Measurements from ENCODE around the gene CES3.
A peak's percentile ranks its signal among the peaks of the same experiment; 100 is the strongest.
"Not testable (repeated sequence)": the region's sequence is repeated elsewhere in the genome, so short reads cannot be mapped to it uniquely, and the experiment has no call there.

CES3 gene

DNA sequence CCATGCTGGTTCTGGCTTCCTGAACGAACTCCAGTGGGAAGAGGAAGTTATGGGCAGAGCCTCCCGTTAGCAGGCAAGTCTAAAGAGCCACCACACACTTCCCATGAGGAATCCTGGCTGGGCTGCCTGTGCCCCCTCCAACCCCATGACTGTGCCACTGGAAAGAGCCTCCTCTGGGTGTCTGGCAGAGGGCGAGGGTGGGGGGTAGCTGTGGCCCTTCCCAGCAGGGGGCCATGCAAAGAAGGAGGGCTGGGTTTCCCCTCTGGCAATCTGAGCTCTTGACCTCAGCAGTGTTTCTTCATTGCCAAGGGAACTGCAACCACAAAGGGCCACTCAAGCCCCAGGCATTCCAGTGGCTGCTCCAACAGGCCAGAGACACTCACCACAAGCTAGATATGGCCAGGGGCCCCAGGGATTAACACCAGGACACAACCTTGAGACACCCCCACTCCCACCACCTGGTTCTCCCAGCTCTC is 34.1 kb upstream of the CES3 start:
- peak; percentile 94 for DNase-seq (ENCODE audit: low read depth)

DNA sequence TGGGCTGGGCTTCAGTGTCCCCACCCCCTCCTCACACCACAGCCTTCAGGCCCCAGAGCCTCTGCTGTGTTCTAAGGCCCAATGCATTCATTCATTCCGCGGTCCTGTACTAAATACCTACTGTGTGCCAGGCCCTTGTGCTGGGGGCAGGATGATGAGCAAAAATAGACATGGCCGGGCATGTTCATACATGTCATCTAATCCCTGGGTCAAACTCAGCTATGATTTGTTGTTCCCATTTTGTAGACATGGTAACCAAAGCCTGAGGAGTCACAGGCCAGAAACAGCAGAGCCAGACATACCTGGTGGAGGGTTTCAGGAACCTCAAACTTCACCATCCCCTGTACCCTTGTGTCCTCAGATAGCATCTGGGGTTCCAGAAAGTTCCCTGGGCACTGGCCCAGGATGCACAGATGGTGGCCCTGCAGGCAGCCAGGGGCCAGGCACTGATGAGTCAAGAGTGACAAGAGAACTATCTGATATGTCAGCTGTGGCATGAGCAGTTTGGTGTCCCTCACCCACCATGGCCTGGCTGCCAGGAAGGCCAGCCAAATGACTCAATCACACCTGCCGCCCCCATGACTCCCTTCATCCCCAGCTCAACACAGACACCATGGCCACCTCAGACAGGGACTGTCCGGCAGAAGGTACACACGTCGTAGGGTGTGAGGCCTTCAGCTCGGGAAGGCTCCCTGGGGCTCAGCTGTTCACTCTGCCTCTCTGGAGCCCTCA is 33.0 kb upstream of the CES3 start:
- DNase-seq (ENCODE audit: low read depth), result no peak

DNA sequence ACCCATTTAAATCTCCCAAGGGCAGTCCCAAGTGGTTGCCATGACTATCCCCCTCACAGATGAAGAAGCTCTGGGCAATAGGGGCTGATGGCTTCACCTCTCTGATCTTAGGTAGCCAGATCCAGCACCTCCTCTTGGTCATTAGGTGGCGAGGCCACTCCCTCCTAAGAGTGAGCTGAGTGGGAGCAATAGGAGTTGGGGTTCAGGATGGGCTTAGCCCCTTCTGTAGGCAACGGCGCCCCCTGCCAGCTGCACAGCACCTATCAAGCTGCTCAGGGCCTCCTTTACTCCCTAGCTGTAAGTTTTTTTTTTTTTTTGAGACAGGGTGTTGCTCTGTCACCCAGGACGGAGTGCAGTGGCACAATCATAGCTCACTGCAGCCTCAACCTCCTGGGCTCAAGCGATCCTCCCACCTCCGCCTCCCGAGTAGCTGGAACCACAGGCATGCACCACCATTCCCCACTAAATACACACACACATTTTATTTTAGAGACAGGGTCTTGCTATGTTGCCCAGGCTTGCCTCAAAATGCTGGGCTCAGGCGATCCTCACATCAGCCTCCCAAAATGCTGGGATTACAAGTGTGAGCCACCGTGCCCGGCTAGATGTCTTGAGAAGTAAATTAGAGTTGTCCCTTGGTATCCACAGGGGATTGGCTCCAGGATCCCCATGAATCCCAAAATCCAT is 32.2 kb upstream of the CES3 start:
- DNase-seq (ENCODE audit: low read depth), result peak; percentile 50

DNA sequence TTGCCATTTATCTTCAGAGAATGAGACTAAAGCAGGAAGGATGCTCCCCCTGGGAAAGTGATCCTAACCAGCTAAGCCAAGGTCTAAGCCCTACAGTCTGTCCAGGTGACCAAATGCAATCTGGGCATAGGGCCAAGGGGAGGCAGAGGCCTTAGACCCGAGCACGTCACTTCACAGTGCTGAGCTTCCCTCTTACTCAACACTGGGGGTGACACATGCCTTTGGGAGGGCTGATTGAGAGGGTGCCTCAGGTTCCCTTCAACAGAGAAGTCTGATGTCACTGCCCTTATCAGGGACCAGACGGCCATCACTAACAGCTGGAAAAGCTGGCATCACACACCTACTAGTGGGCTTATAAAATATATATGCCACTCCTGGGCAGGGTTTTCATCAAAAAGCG is 30.9 kb upstream of the CES3 start:
- DNase-seq (ENCODE audit: low read depth), result peak; percentile 79

DNA sequence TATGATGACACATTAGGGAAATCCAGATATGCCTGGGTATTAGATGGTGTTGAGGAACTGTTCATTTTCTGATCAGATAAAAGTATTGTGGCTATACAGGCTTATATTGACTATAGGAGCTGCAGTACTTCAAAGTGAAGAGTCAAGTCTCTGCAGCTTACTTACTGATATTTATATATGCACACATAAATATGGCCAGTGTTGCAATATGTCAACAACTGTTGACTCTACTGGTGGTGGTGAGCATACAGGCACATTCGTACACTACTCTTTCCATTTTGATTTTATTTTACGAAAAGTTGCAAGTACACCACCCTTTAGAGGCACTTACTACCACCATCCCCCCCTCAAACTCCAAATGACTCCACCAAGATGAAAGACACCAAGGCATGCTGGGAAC is 29.4 kb upstream of the CES3 start:
- DNase-seq (ENCODE audit: low read depth), result no peak

DNA sequence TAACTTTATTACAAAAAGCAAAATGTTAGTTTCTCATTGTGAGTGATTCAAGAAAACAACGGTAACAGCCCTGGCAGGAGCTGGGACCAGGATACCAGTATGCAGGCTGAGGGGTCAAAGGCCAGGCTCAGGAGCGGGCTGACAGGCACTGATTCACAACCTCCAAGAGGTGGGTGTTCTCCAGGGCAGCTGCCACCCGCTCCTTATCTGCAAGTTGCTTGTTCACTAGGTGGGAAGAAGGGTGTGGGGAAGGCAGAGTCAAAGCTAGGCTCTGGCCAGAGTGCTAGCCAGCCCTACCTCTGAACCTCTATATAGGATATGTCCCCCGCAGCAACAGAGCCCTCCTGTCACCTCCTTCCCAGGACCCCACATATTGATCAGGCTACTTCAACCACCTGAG is 29.0 kb upstream of the CES3 start:
- DNase-seq (ENCODE audit: low read depth), result no peak

DNA sequence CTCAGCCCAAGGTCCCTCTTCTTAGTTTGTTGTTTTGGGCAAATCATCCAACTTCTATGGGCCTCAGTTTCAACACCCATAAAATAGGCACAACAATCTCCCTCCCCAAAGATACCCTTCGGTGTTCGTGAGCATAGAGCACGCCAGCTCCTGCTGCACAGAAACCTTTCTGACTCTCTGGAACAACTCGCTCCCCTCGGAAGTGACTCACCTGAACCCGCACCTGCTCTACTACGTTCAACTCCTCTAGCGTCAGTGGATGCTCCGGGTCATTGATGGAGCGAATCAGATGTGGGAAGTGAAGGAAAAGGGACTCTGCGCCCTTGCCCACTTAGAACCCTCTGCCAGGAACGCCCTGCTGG is 27.3 kb upstream of the CES3 start:
- DNase-seq (ENCODE audit: low read depth), result no peak

DNA sequence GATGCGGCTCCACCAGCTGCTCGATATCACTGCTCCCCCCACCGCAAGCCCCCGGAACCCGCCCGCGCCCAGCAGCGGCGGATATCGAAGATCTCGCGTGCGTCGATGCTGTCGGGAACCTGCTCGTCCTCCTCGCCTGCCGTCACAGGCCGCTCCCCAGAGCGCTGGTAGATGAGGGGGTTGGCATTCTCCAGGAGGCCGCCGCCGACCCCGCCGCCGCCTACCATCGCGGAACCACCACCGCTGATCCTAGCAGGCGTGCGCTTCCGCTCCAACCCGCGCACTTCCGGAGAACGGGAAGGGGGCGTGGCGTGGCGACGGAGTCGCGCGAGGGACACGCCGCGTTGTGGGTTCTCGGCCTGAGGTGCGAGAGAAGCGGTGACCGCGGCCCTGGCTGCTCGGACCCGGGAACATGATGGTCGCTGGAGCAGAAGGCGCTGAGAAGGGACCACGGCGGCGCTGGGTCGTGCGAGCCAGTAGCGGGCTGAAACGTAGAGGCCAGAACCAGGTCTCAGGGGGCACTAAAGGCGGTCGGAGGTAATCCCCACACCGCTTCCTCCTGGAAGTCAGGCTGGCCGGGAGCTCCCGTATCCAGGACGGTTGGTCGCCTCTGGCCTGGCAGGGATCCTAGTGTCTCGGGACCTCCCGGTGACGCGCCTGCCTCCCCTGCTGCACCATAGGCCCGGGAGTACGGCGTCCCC is 26.8 kb upstream of the CES3 start, which contains the start of gene CIAO2B:
Gene CIAO2B, minus strand, starts transcription at position 265 of the 701 bp plus-strand sequence. Its CDS starts 38 bp downstream, at position 227.
- DNase-seq (ENCODE audit: low read depth), result peak; percentile 73

DNA sequence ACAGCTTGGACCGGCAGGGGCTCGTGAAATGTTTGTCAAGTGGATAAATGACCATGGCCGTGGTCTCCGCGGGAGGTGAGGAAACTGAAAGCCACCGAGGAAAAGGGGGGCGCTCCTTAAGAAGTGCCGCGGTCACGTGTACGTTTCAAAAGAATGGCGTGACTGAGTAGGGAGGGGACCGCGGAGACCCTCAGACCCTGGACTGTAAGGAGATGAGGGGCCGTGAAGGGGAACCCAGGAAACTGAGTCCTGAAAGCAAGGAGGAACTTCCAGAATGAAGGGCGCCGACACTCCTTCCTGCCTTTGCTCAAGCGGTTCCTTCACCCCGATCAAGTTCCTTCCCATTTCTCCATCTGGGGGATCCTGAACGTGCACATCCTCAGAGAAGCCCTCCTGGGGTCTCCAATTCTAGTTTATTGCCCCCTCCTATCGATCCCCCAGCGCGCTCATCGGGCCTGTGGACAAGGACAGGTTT is 26.2 kb upstream of the CES3 start:
- not testable (repeated sequence) for DNase-seq (ENCODE audit: low read depth)

DNA sequence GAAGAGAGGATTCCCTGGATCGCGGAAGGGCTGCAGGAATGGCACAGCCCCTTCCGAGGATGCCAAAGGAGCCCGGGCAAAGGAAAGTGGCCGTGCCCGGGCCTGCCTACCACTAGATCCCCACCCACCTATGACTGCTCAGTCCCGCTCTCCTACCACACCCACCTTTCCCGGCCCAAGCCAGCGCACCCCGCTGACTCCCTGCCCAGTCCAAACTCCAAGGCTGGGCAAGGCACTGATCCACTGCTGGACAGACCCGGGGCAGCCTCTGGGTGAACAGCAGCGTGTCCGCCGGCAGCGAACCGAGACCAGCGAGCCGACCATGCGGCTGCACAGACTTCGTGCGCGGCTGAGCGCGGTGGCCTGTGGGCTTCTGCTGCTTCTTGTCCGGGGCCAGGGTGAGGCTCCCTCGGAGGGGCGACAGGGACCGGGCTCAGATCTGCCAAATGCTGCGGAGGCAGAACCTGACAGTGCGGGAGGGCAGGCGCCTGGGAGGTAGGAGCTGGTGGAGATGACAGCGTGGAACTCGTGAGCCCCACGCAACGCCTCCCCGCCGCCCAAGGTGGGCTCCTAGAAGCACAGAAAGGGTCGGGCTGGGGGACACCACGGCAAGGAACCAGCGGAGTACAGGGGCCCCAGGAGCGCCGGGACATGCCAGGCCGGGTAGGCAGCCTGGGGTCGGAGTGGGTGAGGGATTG is 25.6 kb upstream of the CES3 start, which contains the start of gene CES2:
Gene CES2, plus strand, starts transcription at position 203 of the 698 bp plus-strand sequence. Its CDS starts 120 bp downstream, at position 323.
- DNase-seq (ENCODE audit: low read depth), result no peak

DNA sequence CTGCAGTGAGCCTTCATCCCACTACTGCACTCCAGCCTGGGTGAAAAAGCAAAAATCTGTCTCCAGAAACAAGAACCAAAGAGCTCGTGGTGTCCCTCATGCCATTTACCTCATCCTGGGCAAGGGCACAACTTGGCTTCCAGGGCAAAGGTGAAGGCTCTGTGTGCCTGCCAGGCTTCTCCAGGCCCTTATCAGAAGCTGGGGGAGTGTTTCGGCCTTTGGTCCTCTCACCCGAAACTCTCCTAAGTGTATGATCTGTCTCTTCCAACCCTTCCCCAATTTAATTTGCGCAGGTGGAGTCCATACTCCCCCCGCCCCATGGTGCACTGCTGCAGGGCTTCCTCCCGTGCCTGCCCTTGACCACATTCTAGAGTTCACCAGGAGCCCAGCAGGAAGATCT is 24.6 kb upstream of the CES3 start:
- no peak for DNase-seq (ENCODE audit: low read depth)

DNA sequence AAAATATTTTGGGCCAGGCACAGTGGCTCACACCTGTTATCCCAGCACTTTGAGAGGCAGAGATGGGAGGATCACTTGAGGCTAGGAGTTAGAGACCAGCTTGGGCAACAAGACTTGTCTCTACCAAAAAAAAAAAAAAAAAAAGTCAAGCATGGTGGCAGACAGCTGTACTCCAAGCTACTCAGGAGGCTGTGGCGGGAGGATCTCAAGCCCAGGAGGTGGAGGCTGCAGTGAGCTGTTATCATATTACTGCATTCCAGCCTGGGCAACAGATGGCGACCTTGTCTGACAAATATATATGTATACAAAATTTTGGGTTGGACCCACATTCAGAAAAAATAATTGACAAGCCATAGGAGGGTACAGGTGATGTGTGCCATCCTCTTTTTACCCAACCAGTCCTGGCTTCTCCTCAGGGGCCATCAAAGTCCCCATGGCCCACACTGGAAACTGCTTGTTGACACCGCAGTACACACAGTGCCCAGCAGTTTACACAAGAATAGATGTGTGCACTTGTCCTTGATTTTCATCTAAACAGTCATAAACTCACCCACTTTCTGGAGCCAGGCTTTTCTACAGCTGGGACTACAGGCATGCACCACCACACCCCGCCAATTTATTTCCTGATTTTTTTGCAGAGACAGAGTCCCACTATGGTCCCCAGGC is 24.0 kb upstream of the CES3 start:
- no peak for DNase-seq (ENCODE audit: low read depth)

DNA sequence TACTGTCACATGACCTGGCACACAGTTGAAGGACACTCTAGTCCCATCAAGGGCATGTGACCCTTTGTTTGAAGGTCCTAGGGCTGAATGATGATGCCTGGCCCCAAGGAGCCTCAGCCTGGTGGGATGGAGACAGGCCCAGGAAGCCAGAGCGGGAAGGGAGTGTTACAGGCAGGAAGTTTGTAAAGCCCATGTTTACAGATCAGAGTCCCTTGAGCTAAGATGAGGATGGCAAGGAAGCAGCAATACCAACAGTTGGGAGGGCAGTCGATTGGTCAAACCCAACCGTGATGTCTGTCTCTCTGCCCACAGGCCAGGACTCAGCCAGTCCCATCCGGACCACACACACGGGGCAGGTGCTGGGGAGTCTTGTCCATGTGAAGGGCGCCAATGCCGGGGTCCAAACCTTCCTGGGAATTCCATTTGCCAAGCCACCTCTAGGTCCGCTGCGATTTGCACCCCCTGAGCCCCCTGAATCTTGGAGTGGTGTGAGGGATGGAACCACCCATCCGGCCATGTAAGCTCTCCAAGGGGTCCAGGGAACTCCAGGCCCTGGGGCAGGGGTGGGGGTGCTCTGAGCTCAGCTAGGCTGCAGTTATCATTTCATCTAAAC is 23.2 kb upstream of the CES3 start:
- DNase-seq (ENCODE audit: low read depth), result no peak

DNA sequence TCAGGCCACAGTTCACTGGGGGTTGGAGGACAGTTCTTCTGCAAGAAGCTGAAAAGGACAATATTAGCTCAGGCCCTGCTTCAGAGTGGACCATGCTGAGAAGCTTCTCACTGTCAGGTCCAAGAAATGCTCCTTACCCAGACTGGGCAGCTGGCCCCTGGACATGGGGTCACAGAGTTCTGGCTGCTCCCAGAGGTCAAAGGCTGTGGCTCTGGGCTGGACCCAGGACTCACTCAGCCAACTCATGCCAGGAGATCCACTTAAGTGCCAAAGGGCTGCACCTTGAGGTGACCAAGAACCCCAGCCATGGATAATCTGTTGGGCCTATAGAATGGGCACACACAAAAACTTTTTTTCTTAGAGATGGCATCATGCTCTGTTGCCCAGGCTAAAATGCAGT is 21.7 kb upstream of the CES3 start:
- DNase-seq (ENCODE audit: low read depth), result no peak

DNA sequence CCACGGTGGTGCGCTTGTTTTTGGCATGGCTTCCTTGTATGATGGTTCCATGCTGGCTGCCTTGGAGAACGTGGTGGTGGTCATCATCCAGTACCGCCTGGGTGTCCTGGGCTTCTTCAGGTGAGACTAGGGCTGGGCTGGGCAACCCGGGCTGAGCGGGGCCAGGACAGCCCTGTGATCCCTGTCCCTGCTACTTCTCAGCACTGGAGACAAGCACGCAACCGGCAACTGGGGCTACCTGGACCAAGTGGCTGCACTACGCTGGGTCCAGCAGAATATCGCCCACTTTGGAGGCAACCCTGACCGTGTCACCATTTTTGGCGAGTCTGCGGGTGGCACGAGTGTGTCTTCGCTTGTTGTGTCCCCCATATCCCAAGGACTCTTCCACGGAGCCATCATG is 20.8 kb upstream of the CES3 start:
- DNase-seq (ENCODE audit: low read depth), result no peak

DNA sequence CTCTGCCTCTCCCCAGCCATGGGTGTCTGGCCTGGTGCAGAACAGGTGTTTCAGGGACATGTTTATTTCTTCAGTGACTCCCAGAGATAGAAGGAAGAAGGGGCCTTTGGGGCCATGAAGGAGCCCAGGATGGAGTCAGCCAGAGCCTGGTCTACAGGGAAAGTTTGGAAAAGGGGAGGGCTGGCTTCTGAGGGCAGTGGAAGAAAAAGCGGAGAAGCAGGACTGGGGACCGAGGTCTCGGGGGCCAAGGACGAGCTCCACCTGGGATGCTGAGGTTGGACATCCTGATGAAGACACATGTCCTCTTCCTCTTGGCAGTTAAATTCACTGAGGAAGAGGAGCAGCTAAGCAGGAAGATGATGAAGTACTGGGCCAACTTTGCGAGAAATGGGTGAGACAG is 18.1 kb upstream of the CES3 start:
- no peak for DNase-seq (ENCODE audit: low read depth)

DNA sequence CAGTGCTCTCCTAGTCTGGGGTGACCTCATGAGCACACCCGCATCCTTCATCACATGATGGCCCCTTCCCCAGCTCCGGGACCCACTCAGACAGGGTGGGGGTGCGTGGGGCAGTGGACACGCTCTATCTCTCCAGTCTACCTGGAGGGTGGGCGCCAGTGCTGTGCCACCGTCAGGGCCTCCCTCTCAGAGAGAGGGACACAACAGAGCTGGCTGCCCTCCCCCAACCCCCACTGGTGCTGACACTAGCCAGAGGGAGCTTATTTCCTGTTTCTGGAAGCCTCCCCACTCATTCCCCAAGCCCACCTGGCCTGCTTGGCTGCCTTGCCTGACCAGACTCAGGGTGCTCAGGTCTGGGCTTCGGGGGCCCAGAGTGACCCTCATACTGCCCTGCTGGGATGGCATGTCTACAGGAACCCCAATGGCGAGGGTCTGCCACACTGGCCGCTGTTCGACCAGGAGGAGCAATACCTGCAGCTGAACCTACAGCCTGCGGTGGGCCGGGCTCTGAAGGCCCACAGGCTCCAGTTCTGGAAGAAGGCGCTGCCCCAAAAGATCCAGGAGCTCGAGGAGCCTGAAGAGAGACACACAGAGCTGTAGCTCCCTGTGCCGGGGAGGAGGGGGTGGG is 17.5 kb upstream of the CES3 start:
- DNase-seq (ENCODE audit: low read depth), result no peak

DNA sequence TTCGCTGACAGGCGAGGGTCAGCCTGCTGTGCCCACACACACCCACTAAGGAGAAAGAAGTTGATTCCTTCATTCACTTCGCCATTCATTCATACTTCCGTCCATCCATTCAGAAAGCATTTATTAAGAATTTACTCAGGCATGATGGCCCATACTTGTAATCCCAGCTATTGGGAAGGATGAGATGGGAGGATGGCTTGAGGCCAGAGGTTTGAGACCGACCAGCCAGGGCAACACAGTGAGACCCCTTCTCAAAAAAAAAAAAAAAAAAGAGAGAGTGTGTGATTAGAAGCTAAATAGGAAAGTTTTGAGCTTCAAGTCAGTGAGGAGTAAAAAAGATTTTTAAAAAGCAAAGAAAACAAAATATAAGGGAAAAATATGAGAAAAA is 17.0 kb upstream of the CES3 start:
- DNase-seq (ENCODE audit: low read depth), result no peak

DNA sequence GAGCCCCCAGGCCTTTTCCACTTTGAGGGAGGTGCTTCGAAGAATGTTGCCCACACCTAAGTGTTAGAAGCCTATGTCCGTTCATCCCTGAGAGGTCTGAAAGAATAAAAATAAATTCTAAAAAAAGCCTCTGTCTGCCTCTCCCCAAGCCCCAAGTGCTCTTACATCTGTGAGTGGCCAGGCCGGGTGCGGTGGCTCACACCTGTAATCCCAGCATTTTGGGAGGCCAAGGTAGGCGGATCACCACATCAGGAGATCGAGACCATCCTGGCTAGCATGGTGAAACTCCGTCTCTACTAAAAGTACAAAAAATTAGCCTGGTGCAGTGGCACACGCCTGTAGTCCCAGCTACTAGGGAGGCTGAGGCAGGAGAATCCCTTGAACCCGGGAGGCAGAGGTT is 16.1 kb upstream of the CES3 start:
- not testable (repeated sequence) for DNase-seq (ENCODE audit: low read depth)

DNA sequence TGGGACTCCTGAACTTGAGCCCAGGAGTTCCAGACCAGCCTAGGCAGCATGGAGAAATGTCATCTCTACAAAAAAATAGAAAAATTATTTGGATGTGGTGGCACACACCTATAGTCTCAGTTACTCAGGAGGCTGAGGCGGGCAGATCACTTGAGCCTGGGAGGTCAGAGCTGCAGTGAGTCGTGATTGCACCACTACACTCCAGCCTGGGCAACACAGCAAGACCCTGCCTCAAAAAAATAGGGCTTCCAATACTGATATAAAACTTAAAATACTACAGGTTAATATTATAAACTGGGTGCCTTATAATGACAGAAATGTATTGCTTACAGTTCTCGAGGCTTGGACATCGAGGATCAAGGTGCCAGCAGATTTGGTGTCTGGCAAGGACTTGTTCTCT is 15.1 kb upstream of the CES3 start:
- no peak for DNase-seq (ENCODE audit: low read depth)

DNA sequence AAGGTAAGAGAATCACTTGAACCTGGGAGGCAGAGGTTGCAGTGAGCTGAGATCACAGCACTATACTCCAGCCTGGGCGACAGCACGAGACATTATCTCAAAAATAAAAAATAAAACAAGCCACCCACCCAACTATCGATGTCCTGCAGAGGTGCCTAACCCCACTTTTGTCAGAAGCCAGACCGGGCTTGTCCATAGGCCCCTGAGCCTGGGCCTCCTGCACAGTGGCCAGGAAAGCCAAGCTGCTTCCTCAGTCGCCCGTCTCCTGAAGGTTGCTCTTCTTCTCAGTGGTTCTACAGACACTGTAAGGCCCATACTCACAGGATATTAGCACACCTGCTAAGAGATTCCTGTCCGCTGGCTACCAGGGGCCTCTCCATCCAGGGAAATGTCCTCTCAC is 14.5 kb upstream of the CES3 start:
- no peak for DNase-seq (ENCODE audit: low read depth)
